ENCODE measurements around the gene RRBP1. TPM values are rescaled to one million over a fixed set of nuclear protein-coding genes. Genes with fewer than 3 reads are reported as not detected.

Gene RRBP1
- total RNA-seq, 1 donor from 2014 or later: 124 TPM

GRCh38 chr20:17573463-17573862 is 108.6 kb downstream of the RRBP1 start:
- DNase-seq (ENCODE audit: low spot score): no peak

GRCh38 chr20:17572034-17572638 is 109.9 kb downstream of the RRBP1 start:
- DNase-seq (ENCODE audit: low spot score): no peak

- peak; percentile 54 for DNase-seq (ENCODE audit: low spot score)
These were observed 110.9 kb downstream of the RRBP1 start for GRCh38 chr20:17571153-17571527.

GRCh38 chr20:17570347-17571152 is 111.5 kb downstream of the RRBP1 start:
- DNase-seq (ENCODE audit: low spot score): peak; percentile 74

- DNase-seq (ENCODE audit: low spot score): peak; percentile 97
These were observed 112.3 kb downstream of the RRBP1 start, which contains the start of gene DSTN for GRCh38 chr20:17569616-17570346. TSS of gene DSTN (plus strand) at chr20:17570075. CDS start at chr20:17570209, 134 bp downstream.

GRCh38 chr20:17568972-17569521 is 113.0 kb downstream of the RRBP1 start:
- DNase-seq (ENCODE audit: low spot score): peak; percentile 95

- peak; percentile 23 for DNase-seq (ENCODE audit: low spot score)
These were observed 113.8 kb downstream of the RRBP1 start for GRCh38 chr20:17568045-17568788.

- DNase-seq (ENCODE audit: low spot score): no peak
These were observed 115.7 kb downstream of the RRBP1 start for GRCh38 chr20:17566345-17566744.

GRCh38 chr20:17565169-17565845 is 116.7 kb downstream of the RRBP1 start:
- no peak for DNase-seq (ENCODE audit: low spot score)

Other genes with a start within 250 kb of the RRBP1 start
- gene BFSP1, start 150.9 kb downstream of the RRBP1 start, total RNA-seq (ENCODE audit: insufficient read depth, low replicate concordance): 2.9 TPM
- gene DSTN, start 112.2 kb downstream of the RRBP1 start, total RNA-seq (ENCODE audit: insufficient read depth, low replicate concordance): 878 TPM
- 2.2 TPM for gene BANF2, start 17.7 kb upstream of the RRBP1 start, total RNA-seq (ENCODE audit: insufficient read depth, low replicate concordance)